K562 (cell line): Measurements from ENCODE around the gene MKNK1. TPM values are rescaled to one million over a fixed set of nuclear protein-coding genes. Genes with fewer than 3 reads are reported as not detected.

Source experiments
- ATF4 ChIP-seq: fragments of 450-650 bp; formaldehyde crosslinking; IDR thresholded peaks from 2 replicates; pipeline ENCODE4 v1.4.0; 2022; ENCODE audit warnings: mild to moderate bottlenecking, moderate library complexity
- CTCF ChIP-seq, 3 experiments: IDR thresholded peaks in 2 of 3; conservative IDR thresholded peaks in 1 of 3; 2 replicates each; pipeline ENCODE4 v1.5.1; 2011 to 2012; ENCODE audit warnings: low read length in 3 of 3, mild to moderate bottlenecking in 3 of 3, control low read depth in 2 of 3, improper control_type of control experiment in 1 of 3, inconsistent platforms in 1 of 3, low read depth in 1 of 3, mixed read lengths in 1 of 3, moderate library complexity in 1 of 3; ENCODE audit not compliant: insufficient read depth in 2 of 3
- E2F3 ChIP-seq: fragments of 250-450 bp; sonication (Bioruptor Pico); IDR thresholded peaks from 2 replicates; pipeline ENCODE4 v1.4.0; 2020; ENCODE audit warnings: mild to moderate bottlenecking
- E4F1 ChIP-seq: fragments of 250-450 bp; sonication (Bioruptor Pico); IDR thresholded peaks from 2 replicates; pipeline ENCODE4 v1.5.0; 2021; ENCODE audit warnings: mild to moderate bottlenecking, borderline replicate concordance
- GTF2B ChIP-seq: IDR thresholded peaks from 2 replicates; pipeline ENCODE4 v1.6.1; 2011; ENCODE audit not compliant: insufficient read length; ENCODE audit errors: extremely low read depth
- JUN ChIP-seq, 2 experiments: sonication (generic) in 1 of 2; formaldehyde crosslinking in 1 of 2; IDR thresholded peaks; 2 replicates each; pipeline versions ENCODE4 v1.6.1 to v1.8.0; 2012 to 2022; ENCODE audit warnings: borderline replicate concordance in 2 of 2, mild to moderate bottlenecking in 2 of 2, improper control_type of control experiment in 1 of 2, low read depth in 1 of 2, low read length in 1 of 2, missing genetic modification reagents in 1 of 2
- NFE2L1 ChIP-seq: fragments of 450-650 bp; IDR thresholded peaks from 2 replicates; pipeline ENCODE4 v1.6.1; 2016; ENCODE audit warnings: missing genetic modification characterization, low read depth, mild to moderate bottlenecking, missing compliant biosample characterization, moderate library complexity, borderline replicate concordance
- NR4A1 ChIP-seq, 2 experiments: fragments of 250-450 bp in 1 of 2; fragments of 450-650 bp in 1 of 2; sonication (Bioruptor Pico) in 1 of 2; IDR thresholded peaks; 2 replicates each; pipeline versions ENCODE4 v1.4.0 to v1.6.1; 2016 to 2020; ENCODE audit warnings: mild to moderate bottlenecking in 2 of 2, missing compliant biosample characterization in 1 of 2, missing genetic modification characterization in 1 of 2, moderate library complexity in 1 of 2
- RNF219 ChIP-seq: fragments of 250-450 bp; sonication (Bioruptor Pico); IDR thresholded peaks from 2 replicates; pipeline ENCODE4 v1.5.0; 2022; ENCODE audit warnings: mild to moderate bottlenecking
- SMARCE1 ChIP-seq: fragments of 450-650 bp; IDR thresholded peaks from 2 replicates; pipeline ENCODE4 v1.7.1; 2016; ENCODE audit warnings: mild to moderate bottlenecking
- ZNF431 ChIP-seq: sonication (generic); formaldehyde crosslinking; IDR thresholded peaks from 2 replicates; pipeline ENCODE4 v1.8.0; 2022; ENCODE audit warnings: mild to moderate bottlenecking, missing genetic modification reagents
- ZNF512 ChIP-seq: IDR thresholded peaks from 2 replicates; pipeline ENCODE4 v1.6.1; 2016; ENCODE audit warnings: missing genetic modification characterization, missing compliant biosample characterization
- polyA plus RNA-seq, 8 experiments: library from polyadenylated mRNA; depleted of rRNA in 4 of 8; stranded (reverse) in 5 of 8; unstranded in 3 of 8; fragments of >200 nt; fragmentation: Nextera tagmentation in 2 of 8; fragmentation: Illumina TruSeq in 1 of 8; extraction: Ambion mirVana in 2 of 8; extraction: Trizol in 1 of 8; gene quantifications; 2 replicates each; pipeline versions ENCODE4 v1.2.1 to v1.2.3, GENCODE V29; 2011 to 2014; ENCODE audit warnings: inconsistent platforms in 1 of 8, missing spikeins in 1 of 8
- total RNA-seq, 7 experiments: library from RNA; depleted of rRNA in 6 of 7; stranded (reverse); fragments of >200 nt in 6 of 7; fragmentation: Illumina TruSeq in 2 of 7; extraction: Trizol in 2 of 7; gene quantifications; 2 replicates each; pipeline versions ENCODE4 v1.2.1 to v1.2.3, GENCODE V29; 2011 to 2021; ENCODE audit warnings: low replicate concordance in 1 of 7

MKNK1 gene
- total and polyA plus RNA-seq, 9 of the 15 experiments (the other 6 are each of a cell fraction or from before 2014, with no cell fraction given), result 27.7 to 51.3 (median 43.7) TPM

GRCh38 chr1:46522184-46522968 lies 81.7 kb downstream of the MKNK1 start (continued):
- TF ChIP-seq E4F1 (no peak), ATF4 (no peak), RNF219 (CRISPR knock-in tag) (no peak), ZNF512 (tag) (no peak), CTCF (IDR thresholded peaks at IDR 0.05 in 2 of 3, conservative IDR thresholded peaks at IDR 0.05 in 1 of 3; ENCODE audit: insufficient read depth in 2 of 3, low read depth in 1 of 3, low read length in 3 of 3) (no peak), SMARCE1 (peak; percentile 96), NFE2L1 (no peak), NR4A1 (CRISPR knock-in tag; IDR thresholded peaks at IDR 0.05) (no peak), NR4A1 (tag; IDR thresholded peaks at IDR 0.05) (0 out of 2 replicates have a peak, but pooled peaks have one; percentile 15), JUN (IDR thresholded peaks at IDR 0.05; ENCODE audit: borderline replicate concordance, low read depth, low read length) (peak; percentile 85), JUN (CRISPR knock-in tag; IDR thresholded peaks at IDR 0.05; ENCODE audit: borderline replicate concordance) (no peak), GTF2B (no peak), ZNF431 (CRISPR knock-in tag) (no peak), E2F3 (CRISPR knock-in tag) (no peak)
